NCI-H446 treated with DMSO at 0.1 percent for 48 hours (cell line): ENCODE results near the gene NPIPB8.
"Not testable (repeated sequence)": the region's sequence is repeated elsewhere in the genome, so short reads cannot be mapped to it uniquely, and the experiment has no call there.

Experiments used
- DNase-seq: peaks from one replicate; lab custom pipeline; 2025; lab: John Stamatoyannopoulos, UW

NPIPB8 gene

GRCh38 chr16:28637765-28638164 is at the start of gene NPIPB8:
TSS of gene NPIPB8 (plus strand) at chr16:28638065. CDS start at chr16:28638361, 296 bp downstream.
- not testable (repeated sequence) for DNase-seq

- DNase-seq, result no peak
Measured at GRCh38 chr16:28589069-28589468, 48.8 kb upstream of the NPIPB8 start.

- no peak for DNase-seq
Measured at GRCh38 chr16:28589930-28590329, 47.9 kb upstream of the NPIPB8 start.

DNA sequence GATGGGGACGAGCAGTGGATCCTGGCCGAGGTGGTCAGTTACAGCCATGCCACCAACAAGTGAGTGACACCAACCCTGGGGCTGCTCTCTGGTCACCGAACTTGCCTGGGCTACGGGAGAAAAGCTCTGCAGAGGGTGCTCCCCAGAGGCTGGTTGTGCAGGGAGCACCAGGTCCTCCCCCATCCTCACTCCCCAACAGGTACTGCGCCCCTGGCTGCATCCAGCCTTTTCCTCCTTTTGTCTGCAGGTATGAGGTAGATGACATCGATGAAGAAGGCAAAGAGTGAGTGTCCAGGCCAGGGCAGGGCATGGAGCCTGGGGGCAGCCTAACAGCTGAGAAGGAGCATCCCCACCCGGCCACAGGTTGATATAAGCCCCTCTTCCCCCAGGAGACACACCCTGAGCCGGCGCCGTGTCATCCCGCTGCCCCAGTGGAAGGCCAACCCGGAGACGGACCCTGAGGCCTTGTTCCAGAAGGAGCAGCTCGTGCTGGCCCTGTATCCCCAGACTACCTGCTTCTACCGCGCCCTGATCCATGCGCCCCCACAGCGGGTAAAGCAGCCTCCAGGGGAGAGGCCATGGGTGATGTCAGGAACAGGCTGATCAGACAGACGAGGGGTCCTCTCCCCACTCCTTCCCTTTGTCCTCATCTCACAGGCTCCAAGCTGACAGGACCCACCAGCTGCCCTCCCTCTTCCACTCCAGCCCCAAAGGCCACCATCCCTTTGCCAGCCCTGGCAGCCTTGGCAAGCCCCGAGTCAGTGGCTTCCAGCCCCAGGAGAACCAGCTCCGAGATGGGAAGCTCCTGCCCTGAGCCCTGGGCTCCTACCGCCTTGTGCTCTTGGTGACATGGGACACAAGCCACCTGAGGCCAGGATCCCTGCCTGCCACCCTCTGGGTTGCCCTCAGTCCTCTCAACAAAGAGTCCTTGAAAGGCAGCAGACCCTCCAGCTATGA is 47.2 kb upstream of the NPIPB8 start:
- DNase-seq, result no peak

- no peak for DNase-seq
Measured at GRCh38 chr16:28591355-28591754, 46.5 kb upstream of the NPIPB8 start.

DNA sequence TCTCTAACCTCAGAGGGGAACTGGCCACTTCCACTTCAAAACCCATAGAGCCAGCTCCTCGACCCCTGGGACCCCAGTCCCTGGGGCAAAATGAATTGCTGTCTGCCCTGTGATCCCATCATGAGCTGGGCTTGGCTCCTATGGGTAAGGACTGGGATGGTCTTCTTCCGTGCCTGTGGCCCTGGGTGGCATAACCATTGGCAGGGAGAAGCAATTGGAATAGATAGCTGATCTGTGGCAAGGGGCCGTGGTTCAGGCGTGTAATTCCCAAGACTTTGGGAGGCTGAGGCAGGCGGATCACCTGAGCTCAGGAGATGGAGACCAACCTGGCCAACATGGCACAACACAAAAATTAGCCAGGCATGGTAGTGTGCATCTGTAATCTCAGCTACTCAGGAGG is 45.4 kb upstream of the NPIPB8 start:
- DNase-seq, result no peak

GRCh38 chr16:28592979-28593553 is 44.8 kb upstream of the NPIPB8 start:
- no peak for DNase-seq

GRCh38 chr16:28595451-28595850 is 42.4 kb upstream of the NPIPB8 start:
- DNase-seq, result not testable (repeated sequence)

- DNase-seq, result no peak
Measured at GRCh38 chr16:28596115-28596630, 41.7 kb upstream of the NPIPB8 start.

DNA sequence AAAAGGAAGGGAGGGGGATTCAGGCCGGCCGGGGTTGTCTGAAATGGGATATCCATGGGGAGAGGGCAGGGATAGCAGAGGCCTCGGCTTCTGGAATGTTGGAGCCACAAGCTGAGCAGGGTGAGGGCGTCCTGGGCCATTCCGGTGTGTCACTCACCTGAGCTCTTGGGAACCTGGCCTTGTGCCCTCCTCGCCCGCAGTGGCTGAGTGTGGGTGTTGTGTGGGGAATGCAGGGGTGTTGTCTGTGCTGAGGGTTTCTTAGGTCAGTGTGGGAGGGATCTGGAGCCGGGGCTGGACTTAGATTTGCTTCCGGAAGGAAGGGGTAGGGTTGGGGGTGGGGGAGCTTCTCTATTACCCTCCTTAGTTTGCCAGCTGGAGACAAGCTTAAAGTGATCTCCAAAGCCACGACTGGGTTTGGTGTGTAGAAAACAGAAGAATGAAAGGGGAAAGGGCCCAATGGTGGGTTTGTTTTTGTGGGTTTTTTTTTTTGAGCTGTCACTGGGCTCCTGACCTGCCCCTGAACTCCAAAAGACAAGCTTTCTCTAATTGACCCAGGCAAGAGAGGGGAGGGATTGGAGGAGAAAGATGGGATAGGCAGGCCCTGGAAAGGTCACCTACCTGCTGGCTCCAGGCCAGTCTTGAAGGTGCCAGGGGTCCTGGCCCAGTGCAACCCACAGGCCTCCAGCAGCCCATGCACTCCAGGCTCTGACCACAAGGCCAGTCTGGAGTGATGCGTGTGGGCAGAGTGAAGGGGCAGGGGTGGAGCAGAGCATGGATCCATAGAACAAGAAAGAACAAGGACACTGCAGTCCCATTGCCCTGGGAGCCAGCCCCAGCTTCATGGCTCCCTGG is 40.8 kb upstream of the NPIPB8 start, which contains the start of gene SULT1A2:
Gene SULT1A2 (minus strand): TSS at position 211 of the 852 bp plus-strand sequence. CDS start 1,120 bp downstream, outside the sequence.
- no peak for DNase-seq

DNA sequence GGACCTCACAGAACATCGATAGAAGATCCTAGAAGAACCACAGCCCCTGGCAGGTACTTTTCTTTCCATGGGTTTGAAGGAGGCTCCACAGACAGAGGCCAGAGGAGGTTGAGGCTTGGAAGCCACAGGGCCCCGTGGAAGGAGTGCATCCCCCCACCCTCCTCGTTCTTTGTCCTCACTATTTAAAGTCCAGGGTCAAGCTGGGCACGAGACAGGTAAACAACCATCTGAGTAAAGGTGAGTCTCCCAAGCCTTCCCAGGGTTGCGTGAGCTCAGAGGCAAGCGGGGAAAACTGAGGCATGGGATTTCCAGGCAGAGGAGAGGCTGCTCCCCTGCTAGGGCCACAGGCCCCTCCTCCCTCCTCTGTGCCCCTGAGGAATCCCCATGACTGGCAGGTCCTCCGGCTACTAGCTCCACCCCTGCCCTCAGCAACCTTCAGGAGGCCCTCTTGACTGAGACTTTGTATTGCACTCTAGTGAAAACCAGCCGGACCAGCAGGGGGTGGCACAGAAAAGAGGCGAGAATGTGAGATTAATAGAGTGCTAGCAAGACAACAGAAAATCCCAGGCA is 40.1 kb upstream of the NPIPB8 start:
- no peak for DNase-seq

GRCh38 chr16:28599377-28600285 is 38.2 kb upstream of the NPIPB8 start:
- DNase-seq, result not testable (repeated sequence)

DNA sequence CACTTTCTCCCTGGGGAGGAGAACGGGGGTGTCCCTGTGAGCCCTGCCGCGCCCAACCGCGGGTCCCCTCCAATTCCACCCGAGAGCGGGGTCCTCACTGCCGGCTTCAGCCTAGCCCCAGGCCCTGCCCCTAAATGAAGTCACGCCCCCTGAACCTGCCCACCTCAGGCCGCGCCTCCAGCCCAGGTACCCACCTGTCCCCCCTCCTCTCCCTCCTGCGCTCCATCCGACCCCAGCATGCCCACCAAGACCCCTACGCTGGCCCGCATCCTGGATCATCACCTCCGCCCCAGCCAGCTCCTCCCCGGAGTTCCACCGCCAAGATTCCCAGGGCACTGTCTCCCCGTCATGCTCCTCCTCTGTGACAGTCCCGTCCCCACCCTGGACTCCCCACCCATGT is 36.9 kb upstream of the NPIPB8 start:
- DNase-seq, result not testable (repeated sequence)

DNA sequence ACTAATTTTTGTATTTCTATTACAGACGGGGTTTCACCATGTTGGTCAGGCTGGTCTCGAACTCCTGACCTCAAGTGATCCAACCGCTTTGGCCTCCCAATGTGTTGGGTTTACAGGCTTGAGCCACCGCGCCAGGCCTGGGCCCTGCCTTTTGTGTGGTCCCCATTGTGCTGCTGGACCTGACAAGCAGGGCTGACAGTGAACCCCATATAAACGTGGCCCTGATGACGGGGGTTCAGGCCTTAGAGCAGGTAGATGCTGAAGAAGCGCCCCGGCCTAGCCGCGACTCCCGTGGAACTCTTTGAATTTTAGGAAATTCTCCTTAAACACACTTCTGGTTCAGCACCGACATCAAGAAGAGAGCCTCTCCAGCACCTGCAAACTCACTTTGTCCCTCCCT is 36.3 kb upstream of the NPIPB8 start:
- not testable (repeated sequence) for DNase-seq

DNA sequence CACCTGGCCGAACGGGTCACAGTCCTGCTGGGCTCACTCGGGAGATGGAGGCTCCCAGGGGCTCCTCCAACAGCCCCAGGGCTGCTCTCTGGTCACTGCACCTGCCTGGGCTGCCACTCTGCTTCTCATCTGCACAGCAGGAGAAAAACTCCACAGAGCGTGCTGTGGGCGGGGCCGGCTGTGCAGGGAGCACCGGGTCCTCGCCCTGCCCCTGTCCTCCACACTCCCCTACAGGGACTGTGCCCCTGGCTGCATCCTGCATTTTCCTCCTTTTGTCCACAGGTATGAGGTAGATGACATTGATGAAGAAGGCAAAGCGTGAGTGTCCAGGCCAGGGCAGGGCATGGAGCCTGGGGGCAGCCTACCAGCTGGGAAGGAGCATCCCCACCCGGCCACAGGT is 35.8 kb upstream of the NPIPB8 start:
- DNase-seq, result not testable (repeated sequence)

- no peak for DNase-seq
Measured at GRCh38 chr16:28602529-28602928, 35.3 kb upstream of the NPIPB8 start.

GRCh38 chr16:28603381-28604185 is 34.3 kb upstream of the NPIPB8 start:
- DNase-seq, result no peak

GRCh38 chr16:28604186-28604565 is 33.7 kb upstream of the NPIPB8 start:
- DNase-seq, result no peak

GRCh38 chr16:28606291-28607115 is 31.4 kb upstream of the NPIPB8 start:
- no peak for DNase-seq
